Activated CD8-positive, alpha-beta memory T cell treated with anti-CD3 and anti-CD28 coated beads for 4 hours (primary cell): Measurements from ENCODE around the gene CARNS1.
A peak's percentile ranks its signal among the peaks of the same experiment; 100 is the strongest.
"Not testable (repeated sequence)": the region's sequence is repeated elsewhere in the genome, so short reads cannot be mapped to it uniquely, and the experiment has no call there.

Experiments
- DNase-seq, 2 donors: peaks; one replicate each; pipeline ENCODE4 v3.0.0-alpha.2; 2020; ENCODE audit warnings: low read depth in 2 of 2

The CARNS1 gene

DNA sequence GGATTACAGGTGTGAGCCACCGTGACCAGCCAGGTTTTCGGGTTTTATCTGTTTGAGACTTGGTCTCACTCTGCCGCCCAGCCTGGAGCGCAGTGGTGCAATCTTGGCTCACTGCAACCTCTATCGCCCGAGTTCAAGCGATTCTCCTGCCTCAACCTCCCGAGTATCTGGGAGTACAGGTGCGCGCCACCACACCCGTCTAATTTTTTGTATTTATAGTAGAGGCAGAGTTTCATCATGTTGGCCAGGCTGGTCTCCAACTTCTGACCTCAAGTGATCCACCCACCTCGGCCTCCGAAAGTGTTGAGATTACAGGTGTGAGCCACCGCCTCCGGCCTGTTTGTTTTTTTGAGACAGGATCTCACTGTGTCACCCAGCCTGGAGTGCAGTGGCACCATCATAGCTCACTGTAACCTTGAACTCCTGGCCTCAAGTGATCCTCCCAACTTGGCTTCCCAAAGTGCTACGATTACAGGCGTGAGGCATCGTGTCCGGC, 11.9 kb downstream of the CARNS1 start:
- not testable (repeated sequence) for DNase-seq

DNA sequence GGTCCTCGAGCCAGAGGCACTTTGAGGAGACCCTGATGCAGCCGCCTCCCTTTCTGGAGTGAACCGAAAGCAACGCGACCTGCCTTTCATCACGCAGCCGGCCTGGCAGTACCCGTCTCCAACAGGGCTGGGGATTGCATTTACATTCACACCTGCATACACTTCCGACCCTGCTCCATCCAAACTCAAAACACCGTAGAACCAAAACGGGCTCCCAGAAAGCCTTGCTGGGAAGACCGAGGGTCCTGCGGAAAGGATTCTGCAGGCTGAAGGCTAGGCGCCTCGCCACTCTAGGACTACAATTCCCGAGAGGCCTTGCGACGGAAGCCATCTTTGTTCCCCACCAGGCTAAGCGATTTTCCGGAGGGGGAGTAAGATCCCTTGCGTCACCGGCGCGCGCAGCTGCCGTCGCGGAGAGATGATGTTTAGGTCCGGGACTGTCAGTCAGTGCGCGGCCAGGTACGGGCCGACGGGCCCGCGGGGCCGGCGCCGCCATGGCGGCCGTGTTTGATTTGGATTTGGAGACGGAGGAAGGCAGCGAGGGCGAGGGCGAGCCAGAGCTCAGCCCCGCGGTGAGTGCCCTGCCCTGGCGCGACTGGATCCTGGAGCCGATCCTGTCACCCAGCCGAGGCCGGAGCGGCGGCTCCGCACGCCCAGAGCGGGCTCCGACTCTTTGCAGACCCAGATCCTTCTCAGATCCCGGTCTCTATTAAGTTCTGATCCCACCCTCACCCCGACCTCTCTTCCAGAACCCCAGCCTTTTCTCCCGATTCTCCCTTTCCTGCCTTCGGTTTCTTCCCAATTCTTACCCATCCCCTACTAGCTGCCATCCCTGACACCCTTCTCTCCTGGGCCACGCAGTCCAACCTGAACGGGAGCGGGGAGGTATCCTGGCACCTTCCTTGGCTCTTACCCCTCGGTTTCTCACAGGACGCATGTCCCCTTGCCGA, 12.8 kb downstream of the CARNS1 start, which contains the start of gene RPS6KB2:
RPS6KB2 (plus strand) TSS at position 443 of the 950 bp plus-strand sequence; CDS start at position 495, 52 bp downstream.
- peak; percentile 97 to 100 for DNase-seq

DNA sequence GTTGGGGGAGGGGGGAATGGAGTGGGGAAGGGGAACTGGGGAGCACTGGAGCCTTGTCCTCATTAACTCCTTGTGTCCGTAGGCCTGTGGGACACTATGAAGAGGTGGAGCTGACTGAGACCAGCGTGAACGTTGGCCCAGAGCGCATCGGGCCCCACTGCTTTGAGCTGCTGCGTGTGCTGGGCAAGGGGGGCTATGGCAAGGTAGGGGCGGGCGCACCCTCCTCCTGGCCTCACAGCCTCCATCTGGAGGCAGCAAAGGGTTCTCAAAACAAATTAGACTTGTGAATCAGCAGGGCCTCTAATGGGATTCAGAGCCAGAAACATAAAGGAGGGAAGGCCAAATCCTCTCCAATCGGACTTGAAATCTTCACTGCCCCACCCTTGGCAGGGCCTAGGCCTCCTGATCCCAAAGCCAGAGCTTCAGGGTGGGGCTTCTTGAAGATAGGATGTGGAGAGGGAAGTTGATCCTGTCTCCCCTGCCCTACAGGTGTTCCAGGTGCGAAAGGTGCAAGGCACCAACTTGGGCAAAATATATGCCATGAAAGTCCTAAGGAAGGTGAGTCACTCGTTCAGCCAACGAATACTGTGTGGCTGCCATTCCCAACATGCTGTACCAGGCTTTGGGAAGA, 13.7 kb downstream of the CARNS1 start:
- DNase-seq = no peak

DNA sequence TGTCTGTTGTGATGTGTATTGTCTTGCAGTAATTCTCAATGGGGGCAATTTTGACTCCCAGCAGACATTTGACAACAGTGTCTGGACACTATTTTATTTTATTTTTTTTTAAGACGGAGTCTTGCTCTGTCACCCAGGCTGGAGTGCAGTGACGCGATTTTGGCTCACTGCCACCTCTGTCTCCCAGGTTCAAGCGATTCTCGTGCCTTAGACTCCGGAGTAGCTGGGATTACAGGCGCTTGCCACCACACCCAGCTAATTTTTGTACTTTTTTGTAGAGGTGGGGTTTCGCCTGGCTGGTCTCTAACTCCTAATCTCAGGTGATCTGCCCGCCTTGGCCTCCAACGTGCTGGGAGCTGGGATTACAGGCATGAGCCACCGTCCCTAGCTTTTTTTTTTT, 14.2 kb downstream of the CARNS1 start:
- DNase-seq = no peak

DNA sequence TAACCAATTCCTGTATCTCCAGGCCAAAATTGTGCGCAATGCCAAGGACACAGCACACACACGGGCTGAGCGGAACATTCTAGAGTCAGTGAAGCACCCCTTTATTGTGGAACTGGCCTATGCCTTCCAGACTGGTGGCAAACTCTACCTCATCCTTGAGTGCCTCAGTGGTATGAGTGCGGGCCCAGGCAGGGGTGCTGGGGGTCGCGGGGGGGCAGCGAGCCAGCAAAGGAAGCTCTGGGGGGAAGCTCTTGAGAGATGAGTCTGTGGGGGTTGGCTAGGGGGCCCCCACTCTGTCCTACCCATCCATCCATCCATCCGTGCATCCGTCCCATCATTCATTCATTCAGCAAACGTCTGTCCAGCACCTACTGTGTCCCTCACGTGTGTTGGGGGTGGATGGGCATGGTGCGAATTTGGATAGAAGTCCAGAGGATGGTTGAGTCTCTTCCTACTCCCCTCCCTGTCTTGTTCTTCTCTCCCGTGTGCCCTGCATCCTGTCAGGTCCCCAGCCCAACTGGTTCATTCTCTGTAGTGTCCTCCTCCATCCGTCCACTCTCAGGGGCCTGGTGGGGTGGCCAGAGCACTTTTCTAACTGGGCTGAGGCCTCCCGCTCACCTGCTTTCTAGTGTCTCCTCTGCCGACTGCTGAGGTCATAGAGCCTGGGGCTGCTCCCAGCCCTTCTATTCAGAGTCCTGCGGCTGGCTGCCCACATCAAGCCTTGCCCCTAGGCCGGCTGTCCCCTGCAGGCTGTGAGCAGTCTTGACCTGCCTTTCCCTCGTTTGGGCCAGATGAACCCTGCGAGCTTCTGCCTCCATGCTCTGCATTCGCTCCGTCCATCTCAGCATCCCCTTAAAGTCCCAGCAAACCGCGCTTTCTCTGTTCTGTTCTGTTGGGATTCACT, 16.1 kb downstream of the CARNS1 start:
- DNase-seq = no peak

DNA sequence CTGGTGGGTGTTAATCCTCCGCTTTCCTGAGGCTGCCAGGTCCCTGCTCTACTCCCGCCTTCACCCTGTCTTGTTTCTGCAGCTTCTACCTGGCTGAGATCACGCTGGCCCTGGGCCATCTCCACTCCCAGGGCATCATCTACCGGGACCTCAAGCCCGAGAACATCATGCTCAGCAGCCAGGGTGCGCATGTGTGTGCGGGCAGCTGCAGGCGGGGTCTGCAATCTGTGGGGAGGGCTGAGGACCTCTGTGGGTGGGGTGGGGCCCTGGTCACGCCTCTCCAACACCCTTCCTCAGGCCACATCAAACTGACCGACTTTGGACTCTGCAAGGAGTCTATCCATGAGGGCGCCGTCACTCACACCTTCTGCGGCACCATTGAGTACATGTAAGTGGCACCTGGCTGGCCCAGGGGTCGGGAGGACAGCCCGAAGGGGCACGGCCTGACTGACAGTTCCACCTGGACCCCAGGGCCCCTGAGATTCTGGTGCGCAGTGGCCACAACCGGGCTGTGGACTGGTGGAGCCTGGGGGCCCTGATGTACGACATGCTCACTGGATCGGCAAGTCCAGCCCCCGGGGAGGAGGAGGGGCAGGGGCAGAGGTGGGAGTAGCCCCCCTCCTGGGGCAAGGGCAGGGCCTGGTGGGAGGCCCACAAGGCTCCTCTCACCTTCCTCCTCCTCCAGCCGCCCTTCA, 17.3 kb downstream of the CARNS1 start:
- DNase-seq = no peak

DNA sequence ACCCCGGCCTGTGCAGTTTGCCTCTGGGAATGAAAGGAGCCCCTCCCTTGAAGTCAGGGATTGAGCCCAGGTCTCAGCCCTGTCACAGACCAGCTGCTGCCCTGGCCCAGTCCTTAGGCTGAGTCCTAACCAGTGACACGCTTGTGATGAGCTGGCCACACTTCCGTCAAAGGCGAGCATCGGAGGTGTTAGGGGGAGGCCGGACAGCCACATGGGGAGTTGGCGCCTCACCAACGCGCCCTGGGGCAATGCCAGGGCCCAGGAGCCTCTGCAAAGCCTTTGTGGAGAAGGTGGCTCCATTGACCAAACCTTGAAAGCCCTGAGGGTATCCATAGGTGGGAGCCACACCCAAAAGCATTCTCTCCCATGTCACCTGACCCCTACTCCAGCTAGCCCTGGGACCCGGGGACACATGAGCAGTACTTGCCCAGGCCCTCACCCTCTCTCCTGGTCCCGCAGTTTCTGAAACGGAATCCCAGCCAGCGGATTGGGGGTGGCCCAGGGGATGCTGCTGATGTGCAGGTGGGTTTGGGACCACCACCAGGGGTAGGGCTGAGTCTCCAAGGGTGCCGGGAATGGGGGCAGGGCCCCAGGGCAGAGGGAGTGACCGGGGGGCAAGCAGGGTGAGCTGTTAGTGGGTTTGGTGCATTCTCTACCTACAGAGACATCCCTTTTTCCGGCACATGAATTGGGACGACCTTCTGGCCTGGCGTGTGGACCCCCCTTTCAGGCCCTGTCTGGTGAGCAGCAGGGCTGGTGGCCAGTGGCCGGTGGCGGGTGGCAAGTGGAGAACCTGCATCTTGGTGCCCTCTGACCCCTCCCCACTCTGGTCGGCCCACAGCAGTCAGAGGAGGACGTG, 18.3 kb downstream of the CARNS1 start:
- no peak for DNase-seq

DNA sequence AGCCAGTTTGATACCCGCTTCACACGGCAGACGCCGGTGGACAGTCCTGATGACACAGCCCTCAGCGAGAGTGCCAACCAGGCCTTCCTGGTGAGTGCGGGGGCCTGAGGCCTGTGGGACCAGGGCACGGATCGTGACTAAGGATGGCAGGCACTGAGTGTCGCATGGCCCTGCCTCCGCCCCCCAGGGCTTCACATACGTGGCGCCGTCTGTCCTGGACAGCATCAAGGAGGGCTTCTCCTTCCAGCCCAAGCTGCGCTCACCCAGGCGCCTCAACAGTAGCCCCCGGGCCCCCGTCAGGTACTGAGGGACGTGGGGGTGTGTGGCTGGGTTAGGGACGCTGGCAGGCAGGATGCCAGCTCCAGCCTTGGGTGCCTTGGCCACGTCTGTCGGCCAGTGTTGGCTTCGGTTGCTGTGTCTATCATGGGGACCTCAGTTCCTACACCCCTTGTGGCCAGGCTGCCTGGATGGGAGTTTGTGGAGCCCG, 19.0 kb downstream of the CARNS1 start:
- DNase-seq = no peak

DNA sequence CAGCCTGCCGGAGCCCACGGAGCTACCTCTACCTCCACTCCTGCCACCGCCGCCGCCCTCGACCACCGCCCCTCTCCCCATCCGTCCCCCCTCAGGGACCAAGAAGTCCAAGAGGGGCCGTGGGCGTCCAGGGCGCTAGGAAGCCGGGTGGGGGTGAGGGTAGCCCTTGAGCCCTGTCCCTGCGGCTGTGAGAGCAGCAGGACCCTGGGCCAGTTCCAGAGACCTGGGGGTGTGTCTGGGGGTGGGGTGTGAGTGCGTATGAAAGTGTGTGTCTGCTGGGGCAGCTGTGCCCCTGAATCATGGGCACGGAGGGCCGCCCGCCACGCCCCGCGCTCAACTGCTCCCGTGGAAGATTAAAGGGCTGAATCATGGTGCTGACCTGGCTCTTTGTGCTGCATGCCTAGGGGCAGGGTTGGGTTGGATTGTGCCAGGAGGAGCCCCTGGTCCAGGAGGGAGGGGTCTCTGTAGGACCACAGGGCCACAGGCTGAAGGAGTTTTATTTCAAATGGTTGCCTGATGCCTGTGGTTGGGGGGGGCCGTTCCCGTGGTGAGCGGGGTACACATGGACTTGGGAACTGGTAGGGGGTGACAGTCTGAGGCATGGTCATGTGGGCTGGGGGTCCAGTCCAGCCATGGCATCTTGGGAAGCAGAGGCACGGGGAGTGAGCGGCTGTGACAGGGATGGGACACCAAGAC, 19.7 kb downstream of the CARNS1 start:
- no peak for DNase-seq

DNA sequence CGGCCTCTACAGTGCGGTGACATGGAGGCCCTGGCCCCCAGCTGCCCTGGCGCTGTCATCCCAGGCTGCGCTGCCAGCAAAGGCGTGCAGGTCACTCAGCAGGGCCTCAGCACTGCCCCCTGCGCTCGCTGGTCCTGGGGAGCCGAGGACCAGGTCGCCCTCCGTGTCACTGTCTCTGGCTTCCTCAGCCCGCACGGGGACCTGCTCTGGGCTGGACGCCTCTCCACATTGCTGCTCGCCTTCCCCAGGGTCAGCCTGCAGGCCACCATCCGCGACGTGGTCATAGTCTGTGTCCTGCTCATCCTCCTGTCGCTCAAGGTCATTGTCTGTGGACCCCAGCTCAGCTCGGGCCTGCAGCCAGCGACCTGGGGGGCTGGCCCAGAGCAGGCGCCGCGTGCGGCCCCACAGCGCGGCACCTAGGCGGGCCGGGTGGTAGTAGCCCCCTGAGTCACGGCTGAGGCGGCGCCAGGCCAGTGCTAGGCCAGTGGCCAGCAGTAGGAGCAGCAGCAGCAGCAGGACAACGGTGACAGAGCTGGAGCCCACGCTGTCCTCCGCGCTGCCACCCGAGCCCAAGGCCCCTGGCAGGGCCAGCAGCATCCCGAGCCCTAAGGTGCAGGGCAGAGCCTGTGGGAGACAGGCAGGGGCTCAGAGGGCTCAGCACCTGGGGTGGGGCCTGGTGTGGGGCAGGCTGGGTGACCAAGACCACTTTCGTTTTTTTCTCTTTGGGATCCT, 20.4 kb downstream of the CARNS1 start:
- DNase-seq = no peak

DNA sequence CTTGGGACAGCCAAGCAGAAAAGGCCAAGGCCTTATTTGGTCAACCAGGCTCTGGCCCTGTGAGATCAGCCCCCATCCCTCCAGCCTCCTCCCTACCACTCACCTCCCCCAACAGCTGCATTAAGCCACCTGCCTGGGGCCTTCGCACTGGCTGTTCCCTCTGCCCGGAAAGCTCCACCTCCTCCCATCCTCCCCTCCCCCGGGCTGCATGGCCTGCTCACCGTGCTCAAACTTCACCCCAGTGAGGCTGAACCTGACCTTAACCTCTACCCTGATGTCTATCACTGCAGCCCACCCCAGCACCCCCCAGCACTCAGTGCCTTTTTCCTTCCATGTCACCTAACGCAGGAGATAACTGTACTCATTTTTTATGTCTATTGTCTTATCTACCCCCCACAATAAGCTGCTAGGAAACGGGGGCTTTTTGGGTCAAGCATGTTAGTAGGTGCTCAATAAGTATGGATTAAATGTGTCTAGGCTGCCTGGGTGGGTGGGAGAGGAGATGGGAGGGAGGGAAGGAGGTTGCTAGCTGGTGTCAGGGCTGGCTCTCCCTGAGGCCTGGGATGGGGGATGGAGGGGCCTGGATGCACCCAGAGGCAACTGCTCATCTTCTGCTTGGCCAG, 21.1 kb downstream of the CARNS1 start:
- no peak for DNase-seq

DNA sequence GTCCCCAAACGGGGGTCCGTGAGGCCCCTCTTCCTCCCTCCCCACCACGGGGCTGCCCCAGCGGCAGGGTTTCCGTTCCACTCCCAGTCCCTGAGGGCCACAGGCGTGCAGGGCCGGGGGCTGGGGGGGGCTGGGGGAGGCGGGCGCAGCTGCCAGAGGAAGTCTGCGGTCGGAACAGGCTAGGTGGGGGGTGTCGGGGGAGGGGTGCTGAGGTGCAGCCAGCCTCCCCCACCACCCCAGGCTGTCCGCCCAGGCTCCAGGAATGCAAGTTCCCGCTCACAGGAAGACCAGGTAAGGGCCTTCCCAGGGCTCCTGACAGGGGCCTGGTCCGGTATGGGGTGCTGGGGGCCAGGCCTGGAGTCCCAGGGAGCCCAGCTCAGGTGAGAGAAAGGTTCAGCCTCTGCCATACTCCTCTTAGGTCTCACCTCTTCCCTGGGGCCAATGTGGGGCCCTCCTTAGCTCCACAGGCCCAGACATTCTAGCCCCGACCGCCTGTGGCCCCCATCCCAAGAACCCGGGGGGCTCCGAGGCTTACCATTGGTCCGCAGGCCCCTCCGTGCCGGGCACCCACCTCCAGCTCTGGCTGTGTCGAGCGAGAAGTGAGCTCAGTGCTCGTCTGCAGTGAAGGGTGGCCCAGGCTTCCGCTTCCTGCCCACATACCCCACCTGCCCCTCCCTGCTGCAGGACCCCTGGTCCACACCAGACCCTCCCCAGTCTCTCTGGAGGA, 21.8 kb downstream of the CARNS1 start, which contains the start of gene PTPRCAP:
PTPRCAP (minus strand) TSS at position 601 of the 727 bp plus-strand sequence; CDS start at position 538, 63 bp downstream.
- peak; percentile 51 to 57 for DNase-seq

DNA sequence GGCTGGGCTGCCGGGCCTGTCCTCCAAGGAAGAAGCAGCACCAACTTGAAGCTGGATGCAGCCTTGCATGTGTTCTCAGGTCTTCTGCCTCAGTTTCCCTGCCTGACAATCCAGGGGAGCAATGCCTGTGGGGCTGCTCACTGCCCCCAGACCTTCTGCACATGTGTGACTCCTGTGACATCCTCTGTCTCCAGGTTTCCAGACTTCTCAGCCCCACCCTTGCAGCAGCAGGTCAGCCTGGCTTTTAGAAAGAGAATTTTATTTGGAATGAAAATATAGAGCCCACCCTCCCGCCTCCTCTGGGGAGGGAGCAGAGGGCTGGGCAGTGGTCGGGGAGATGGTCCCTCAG, 22.3 kb downstream of the CARNS1 start:
- no peak for DNase-seq

DNA sequence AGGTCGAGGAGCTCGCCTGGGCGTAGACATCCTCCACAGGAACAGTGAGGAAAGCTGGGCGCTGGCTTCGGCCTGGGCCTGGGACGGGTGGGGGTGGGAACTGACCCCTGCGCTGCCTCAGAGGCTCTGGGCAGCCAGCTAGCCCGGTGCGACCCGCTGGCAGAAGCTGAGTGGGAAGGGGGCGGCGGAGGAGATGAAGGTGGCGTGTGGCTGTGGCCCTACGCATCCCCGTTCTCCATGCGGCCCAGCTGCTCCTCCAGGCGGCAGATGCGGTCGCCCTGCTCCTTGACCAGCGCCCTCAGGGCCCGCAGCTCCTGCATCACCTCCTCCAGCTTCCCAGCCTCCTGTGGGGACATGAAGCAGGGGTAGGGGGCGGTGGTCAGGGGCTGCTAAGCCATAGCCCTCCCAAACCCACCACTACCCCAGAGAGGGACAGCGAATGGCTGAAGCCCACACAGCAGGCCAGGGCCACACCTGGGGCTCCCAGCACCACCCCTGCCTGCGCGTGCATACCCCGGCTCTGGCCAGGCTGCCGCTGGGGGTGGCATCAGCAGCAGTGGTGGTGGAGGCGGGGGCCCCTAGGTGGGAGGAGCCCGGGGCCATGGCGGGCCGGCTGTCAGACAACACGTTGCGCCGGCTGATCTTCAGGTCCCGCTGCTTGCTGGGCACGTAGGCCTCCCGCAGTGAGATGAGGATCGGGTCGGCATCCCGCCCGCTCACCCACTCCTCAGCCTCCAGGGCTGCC, 22.9 kb downstream of the CARNS1 start:
- no peak for DNase-seq

DNA sequence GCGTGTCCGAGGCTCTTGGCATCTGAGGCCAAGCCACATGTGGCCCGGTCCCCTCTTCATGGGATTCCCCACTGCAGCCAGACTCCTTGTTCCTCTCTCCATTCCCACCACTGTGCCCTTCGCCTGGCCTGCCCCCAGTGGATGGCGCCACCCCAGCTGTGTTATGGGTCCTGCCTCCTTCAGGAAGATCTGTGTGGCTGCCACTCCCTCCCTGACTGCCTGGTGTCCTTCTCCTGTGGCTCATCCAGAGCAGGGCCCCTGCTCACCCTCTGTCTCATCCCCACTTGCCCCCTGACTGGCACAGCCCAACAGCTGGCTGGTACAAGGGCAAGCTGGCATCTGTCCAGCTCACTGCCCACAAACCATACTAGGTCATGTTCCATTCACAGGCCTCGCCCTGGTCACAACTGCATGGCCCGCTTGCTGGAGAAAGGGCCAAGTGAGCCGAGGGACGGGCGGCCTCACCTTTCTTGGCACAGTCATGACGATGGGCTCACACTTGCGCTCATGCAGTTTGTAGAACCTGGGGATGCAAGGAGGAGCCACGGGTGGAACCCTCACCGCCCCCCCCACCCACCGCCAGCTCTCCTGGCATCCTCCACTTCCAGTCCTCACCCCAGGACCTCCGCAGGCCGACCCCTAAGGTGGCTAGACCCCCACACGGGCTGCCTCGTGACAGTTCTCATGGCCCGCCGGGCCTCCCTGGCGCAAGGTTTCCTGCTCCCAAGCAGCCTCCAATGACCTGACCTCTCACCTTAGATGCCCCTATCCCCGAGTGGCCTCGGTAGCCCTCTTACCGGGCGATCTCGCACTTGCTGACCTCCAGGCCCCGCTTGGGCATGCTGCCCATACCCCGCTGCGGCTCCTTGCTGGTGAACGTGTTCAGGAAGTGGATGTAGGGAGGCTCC, 24.1 kb downstream of the CARNS1 start:
- DNase-seq = no peak
